ENCODE results near the gene HDAC9. TPM values are rescaled to one million over a fixed set of nuclear protein-coding genes. Genes with fewer than 3 reads are reported as not detected.

HDAC9 gene
- total RNA-seq, 1 experiment from 2014 or later: 7.7 TPM

GRCh38 chr7:18886832-18887231 is 391.3 kb downstream of the HDAC9 start:
- no peak for DNase-seq
- H3K36me3 Mint-ChIP-seq (ENCODE audit: insufficient read depth in 1 of 3, low read depth in 3 of 3): no peaks in the 10 kb centered on the region
- no peaks in the 10 kb centered on the region for H3K27me3 Mint-ChIP-seq (ENCODE audit: low read depth)

More at GRCh38 chr7:18886832-18887231, 391.3 kb downstream of the HDAC9 start:
- Histone ChIP-seq H3K14ac (ENCODE audit: insufficient read depth, low read length) (no peak overlapping the region), H3K9me3 (ENCODE audit: control insufficient read depth, low read depth, low read length) (no peaks in the 10 kb centered on the region), H3K27me3 (ENCODE audit: insufficient read depth, low read length) (no peaks in the 10 kb centered on the region), H2AFZ (ENCODE audit: low read length) (no peak overlapping the region), H2BK5ac (ENCODE audit: insufficient read length, low read length) (no peak overlapping the region), H4K20me1 (ENCODE audit: control insufficient read depth, insufficient read depth, insufficient read length) (no peaks in the 10 kb centered on the region), H3K79me1 (ENCODE audit: insufficient read depth, low read depth, low read length, poor library complexity, severe bottlenecking) (no peaks in the 10 kb centered on the region), H3K27ac (ENCODE audit: insufficient read length, low read depth, low read length) (no peak overlapping the region), H2BK15ac (ENCODE audit: low read depth, low read length) (no peak overlapping the region), H4K91ac (ENCODE audit: insufficient read length, low read depth, low read length) (no peak overlapping the region), H3K4me1 (ENCODE audit: insufficient read depth, low read length) (no peaks in the 10 kb centered on the region), H3K23ac (ENCODE audit: insufficient read length, low read depth, low read length) (no peak overlapping the region), H3K79me2 (ENCODE audit: insufficient read depth, low read length) (no peaks in the 10 kb centered on the region), H2BK120ac (ENCODE audit: low read depth, low read length, poor library complexity, severe bottlenecking) (no peak overlapping the region), H3K4ac (ENCODE audit: low read depth, low read length) (no peak overlapping the region), H2BK12ac (ENCODE audit: insufficient read length, low read depth, low read length) (no peak overlapping the region), H4K8ac (replicated peaks; ENCODE audit: insufficient read length, low read depth, low read length) (no peak overlapping the region), H3K56ac (ENCODE audit: insufficient read length, low read depth, low read length) (no peak overlapping the region), H2AK5ac (ENCODE audit: insufficient read length, low read length) (no peak overlapping the region), H2BK20ac (ENCODE audit: low read depth, low read length, poor library complexity, severe bottlenecking) (no peak overlapping the region), H3K23me2 (ENCODE audit: insufficient read length, low read depth, low read length, poor library complexity, severe bottlenecking) (no peaks in the 10 kb centered on the region), H3K18ac (ENCODE audit: insufficient read length, low read depth, low read length) (no peak overlapping the region), H3T11ph (ENCODE audit: low read length) (no peak overlapping the region), H3K4me2 (ENCODE audit: insufficient read depth, insufficient read length, low read length) (no peak overlapping the region), H4K5ac (ENCODE audit: insufficient read length, low read depth, low read length) (no peak overlapping the region), H3K9ac (ENCODE audit: extremely low read depth, insufficient read length, low read length) (no peak overlapping the region)
- no peak overlapping the region for H3K4me3 Mint-ChIP-seq
- WGBS (ENCODE audit: extremely low coverage, insufficient read length, low lambda C conversion rate): no CpG with 5 or more reads among the region's 4 CpGs
- H3K9me3 Mint-ChIP-seq: no peaks in the 10 kb centered on the region
- no peaks in the 10 kb centered on the region for H3K4me1 Mint-ChIP-seq
- no peak for TF ChIP-seq CTCF (conservative IDR thresholded peaks at IDR 0.05)
- no peak overlapping the region for H3K27ac Mint-ChIP-seq

Measured in H9 (cell line).